Hematopoietic multipotent progenitor cell treated with erythropoietin and hydrocortisone succinate and interleukin-3 and kit ligand, for 6 days (in vitro differentiated cells): ENCODE data around the gene ZBTB7C.
A peak's percentile ranks its signal among the peaks of the same experiment; 100 is the strongest.

Experiments used
- DNase-seq: peaks from one replicate; pipeline ENCODE4 v3.0.0-alpha.2; 2015

The ZBTB7C gene

GRCh38 chr18:48028696-48029095 is 380.5 kb downstream of the ZBTB7C start:
- DNase-seq, result no peak

- no peak for DNase-seq
Measured at GRCh38 chr18:48028081-48028480, 381.1 kb downstream of the ZBTB7C start.

GRCh38 chr18:48027401-48027963 is 381.7 kb downstream of the ZBTB7C start:
- no peak for DNase-seq

DNA sequence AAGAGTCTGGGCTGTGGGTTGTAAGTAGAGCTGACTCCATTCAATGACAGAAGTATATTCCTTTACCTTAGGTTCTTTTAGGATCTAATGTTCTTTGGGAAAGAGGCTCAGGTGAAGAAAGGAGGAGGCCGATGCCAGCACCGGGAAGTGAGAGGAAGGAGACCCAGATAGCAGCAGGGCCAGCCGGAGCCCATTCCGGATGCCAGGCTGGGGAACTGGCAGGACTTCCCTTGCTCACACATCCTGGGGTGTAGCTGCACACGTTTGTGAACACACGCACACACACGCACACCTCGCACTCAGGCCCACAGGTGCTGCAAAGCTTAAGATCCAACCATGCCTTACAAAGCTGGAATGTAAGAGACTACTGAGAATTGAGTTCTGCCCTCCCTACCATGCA is 383.0 kb downstream of the ZBTB7C start:
- DNase-seq, result no peak

DNA sequence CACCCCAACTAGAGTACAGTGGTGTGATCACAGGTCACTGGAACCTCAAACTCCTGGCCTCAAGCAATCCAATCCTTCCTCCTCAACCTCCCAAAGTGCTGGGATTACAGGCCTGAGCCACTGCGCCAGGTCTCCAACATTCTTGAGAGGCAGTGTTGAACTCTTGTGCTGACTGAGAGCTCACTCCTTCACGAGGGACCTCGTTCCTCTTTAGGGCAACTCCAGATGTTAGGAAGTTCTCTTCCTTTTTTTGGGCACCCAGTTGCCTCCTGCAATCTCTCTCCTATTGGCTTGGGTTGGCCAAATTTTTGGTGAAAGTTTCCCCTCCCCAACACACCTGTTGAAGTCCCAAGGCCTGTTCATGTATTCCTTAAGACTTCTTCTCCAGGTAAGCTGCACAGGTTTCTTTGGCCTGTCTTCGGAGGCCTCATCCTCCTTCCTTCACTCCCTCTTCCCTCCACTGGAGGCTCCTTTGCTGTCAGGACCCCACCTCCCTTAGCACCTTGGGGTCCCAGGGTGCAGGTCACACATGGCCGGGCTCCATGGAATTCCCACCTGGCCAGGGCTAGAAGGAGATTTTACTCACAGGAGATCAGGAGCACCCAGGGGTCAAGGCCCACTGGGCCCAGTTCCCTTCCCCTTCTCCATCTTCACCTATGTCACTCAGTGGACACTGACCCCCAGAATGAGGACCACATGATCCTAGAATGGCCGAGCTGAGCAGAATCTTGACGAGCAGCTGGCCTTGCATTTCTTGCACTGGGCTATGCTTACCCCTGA is 384.1 kb downstream of the ZBTB7C start:
- no peak for DNase-seq

DNA sequence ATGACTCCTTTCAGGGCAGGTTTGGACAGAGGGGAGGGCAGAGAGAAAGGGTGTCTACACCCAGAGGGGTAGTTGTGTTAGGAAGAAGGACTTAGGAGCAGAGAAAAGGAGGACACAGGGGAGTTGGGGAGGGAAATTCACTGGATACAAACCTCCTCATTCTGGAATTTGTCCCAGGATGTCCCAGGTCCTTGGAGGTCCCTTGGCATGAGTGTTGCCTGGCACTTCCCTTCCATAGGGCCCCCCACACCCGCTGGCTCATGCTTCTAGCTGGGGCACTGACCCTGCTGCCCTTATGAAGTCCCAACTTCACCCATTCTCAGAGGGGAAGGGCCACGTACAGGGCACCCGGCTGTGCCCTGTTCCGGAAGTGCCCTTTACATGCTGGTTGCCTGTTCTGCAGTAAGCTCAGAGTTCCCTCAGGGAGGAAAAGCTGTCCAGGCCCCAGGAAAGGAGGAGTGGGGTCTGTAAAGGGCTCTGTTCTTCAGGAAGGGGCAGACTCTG is 385.1 kb downstream of the ZBTB7C start:
- no peak for DNase-seq

GRCh38 chr18:48023334-48024008 is 385.7 kb downstream of the ZBTB7C start:
- DNase-seq, result peak; percentile 83

GRCh38 chr18:48022531-48023329 is 386.5 kb downstream of the ZBTB7C start:
- DNase-seq, result peak; percentile 92

- no peak for DNase-seq
Measured at GRCh38 chr18:48022021-48022420, 387.2 kb downstream of the ZBTB7C start.

GRCh38 chr18:48021273-48021914 is 387.8 kb downstream of the ZBTB7C start:
- DNase-seq, result no peak

DNA sequence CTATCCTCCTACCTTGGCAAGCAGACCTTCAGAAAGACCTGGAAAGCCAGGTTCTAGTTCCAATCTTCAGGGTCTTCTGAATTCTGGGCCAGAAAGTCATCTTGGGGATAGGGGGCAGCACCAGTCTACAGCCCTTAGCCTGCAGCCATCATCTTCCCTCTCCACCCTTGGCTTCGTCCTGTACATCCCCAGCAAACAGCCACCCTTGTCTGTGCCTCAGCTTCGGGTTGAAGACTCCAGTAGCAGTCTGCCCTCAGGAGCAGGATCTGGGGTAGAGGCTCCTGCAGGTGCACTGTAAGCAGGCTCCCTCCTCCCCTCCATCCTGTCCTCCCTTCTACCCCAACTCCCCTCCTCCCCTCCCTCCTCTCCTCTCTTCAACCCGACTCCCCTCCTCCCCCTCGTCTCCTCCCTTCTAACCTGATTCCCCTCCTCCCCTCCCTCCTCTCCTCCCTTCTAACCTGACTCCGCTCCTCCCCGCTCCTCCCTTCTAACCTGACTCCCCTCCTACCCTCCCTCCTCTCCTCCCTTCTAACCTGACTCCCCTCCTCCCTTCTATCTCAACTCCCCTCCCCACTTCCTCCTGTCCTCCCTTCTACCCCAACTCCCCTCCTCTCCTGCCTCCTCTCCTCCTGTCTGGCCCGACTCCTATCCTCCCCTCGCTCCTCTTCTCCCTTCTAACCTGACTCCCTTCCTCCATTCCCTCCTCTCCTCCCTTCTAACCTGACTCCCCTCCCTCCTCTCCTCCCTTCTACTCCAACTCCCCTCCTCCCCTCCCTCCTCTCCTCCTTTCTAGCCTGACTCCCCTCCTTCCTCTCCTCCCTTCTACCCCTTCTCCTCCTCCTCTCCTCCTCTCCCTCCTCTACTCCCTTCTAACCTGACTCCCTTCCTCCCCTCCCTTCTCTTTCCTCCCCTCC is 388.6 kb downstream of the ZBTB7C start:
- DNase-seq, result peak; percentile 6

DNA sequence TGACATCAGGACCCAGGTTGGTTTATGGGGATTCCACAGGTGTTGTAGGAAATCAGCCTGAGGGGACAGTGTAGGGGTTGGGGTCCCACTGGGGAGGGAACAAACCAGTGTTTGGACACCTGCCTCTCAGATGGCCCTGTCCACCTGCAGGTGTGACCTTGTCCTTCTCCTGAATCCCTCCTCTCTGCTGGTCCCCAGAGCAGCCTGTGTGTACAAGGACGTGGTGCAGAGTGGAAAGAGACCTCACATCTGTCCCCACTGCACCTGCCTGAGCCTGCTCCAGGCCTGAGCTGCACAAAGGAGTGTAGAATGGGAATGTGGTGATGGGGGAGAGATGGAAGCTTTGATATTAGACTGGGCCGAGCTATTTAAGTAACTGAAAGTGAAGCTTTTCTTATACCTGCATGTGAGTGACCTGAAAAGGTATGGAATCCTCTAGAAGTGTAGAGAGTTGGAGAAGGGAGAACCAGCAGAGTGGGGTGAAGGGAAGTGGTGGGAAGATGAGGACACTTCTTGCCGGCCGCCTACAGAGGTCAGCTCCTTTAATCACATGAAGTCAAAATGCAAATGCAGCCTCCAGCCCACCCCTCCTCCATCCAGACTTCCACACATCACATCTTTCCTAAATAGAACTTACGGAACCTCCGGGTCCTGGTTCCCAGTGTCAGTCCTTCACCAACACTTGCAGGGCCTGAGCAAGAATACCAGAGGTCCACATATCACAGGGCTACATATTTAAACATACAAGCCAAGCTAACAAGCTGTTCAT is 389.4 kb downstream of the ZBTB7C start:
- no peak for DNase-seq

DNA sequence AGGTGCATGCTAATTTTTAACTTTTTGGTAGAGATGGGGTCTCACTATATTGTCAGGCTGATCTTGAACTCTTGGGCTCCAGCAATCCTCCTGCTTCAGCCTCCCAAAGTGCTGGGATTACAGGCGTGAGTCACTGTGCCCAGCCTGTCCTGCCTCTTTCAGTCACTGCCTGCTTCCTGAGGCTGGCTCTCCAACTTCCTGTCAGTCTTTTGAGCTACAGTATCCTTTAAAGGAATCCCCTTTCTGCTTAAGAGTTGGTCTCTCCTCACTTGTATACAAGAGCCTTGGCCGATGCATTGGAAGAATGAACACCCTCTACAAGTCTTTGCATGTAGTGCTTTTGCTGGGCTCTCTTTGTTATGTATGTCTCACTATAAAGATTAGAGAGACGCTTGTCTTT is 390.3 kb downstream of the ZBTB7C start:
- DNase-seq, result no peak

- DNase-seq, result no peak
Measured at GRCh38 chr18:48017635-48018034, 391.5 kb downstream of the ZBTB7C start.

GRCh38 chr18:48013162-48013561 is 396.0 kb downstream of the ZBTB7C start:
- DNase-seq, result no peak

DNA sequence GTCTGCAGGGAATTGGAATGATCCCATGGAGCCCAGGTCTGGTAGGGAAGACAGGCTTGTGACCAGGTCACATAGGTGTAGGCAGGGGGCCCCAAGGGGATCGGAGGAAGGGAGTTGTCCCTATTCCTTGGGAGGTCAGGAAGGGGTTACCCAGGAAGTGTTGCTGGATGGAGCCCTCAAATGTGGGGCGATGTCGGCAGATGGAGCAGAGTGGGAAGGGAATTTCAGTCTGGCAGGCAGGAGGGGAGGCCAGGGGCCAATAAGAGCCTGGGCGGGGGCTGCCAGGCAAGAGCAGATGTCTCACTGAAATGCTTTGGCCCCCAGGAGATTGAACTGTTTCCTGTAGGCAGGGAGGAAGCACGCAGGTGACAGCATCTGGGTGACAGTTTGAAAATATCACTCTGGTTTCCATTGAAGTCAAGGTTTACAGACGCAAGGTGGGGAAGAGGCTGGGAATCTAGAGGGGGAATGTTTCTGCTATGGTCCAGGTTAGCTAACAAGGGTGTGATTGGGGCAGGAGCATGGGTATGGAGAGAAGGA is 397.2 kb downstream of the ZBTB7C start:
- no peak for DNase-seq

DNA sequence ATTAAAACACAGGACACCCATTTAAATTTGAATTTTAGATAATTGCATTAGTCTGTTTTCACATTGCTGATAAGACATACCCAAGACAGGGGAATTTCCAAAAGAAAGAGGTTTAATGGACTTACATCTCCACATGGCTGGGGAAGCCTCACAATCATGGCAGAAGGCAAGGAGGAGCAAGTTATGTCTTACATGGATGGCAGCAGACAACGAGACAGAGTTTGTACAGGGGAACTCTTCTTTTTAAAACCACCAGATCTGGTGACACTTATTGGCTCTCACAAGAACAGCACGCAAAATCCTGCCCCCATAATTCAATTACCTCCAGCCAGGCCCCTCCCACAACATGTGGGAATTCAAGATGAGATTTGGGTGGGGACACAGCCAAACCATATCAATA is 398.9 kb downstream of the ZBTB7C start:
- DNase-seq, result no peak

DNA sequence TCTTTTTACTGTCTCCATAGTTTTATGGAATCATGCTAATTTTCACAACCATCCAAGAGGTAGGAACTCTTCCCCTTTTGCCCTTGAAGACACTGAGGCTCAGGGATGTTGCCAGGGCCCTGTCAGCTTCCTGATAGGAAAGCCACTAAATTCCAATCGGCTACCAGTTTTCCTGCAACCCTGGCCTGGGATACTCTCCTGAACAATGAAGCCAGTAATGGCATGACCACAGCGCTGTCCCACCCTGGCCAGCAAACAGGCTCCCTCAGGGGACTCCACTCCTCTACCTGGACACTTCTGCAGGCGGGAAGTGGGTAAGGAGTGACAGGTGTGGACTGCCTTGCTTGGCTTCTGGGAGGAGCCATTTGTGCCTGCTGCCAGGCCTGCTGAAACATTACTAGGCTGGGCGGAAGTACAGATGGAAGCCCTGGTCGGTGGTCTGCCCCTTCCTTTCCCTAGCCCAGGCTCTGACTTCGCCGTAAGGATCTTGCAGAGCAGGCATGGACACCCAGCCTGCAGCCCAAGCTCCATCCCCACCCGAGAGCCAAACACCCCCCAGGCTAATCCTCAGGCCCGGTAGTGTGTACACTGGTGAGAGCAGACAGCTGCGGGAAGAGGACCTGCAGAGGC is 400.0 kb downstream of the ZBTB7C start:
- no peak for DNase-seq

DNA sequence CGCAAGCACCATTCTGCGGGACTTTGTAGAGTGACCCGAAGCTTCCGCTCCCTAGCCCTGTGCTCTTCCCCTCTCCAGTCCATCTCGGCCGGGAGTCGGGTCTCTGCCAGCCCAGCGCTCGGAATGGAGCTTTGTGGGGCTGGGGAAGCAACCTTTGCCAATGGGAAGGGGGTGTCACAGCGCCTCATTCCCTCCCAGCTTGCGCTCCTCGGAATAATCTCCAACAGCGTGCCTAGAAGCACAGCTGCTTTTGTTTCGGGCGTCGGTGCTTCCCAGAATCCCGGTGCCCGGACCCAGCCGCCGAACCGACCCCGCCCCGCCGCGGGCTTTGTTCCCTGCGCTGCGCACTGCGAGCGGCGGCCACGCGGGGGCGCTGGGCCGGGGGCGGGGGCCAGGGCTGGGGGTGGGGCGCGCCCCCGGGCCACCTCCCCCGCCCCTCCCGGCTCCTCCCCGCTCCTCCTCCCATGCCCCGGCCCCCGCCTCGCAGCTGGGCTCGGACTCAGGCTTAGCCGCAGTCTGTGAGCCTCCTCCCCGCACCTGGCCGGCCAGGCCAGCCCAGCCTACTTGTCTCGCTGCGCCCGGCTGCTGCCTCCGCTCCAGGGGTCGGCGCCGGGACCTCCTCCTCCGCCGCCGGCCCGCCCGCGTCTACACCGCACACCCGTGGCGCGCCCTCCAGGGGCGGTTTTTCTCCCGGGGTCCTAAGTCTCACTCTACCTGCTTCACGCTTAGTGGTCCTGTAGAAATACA is 401.1 kb downstream of the ZBTB7C start:
- peak; percentile 67 for DNase-seq
